Heart right ventricle (tissue), 16 donors: Measurements from ENCODE around the gene PTPN11. TPM values are rescaled to one million over a fixed set of nuclear protein-coding genes. Genes with fewer than 3 reads are reported as not detected.

Experiments used
- ATAC-seq, 8 donors: fragments of 200-7000 bp; cut with Tn5 transposase; one replicate each; pipeline ENCODE4 v1.9.1; 2020; ENCODE audit warnings: mild to moderate bottlenecking in 8 of 8, moderate library complexity in 8 of 8, moderate number of reproducible peaks in 1 of 8
- DNase-seq, 2 donors: peaks; one replicate each; pipeline ENCODE4 v3.0.0-alpha.2; 2020
- H3K27ac ChIP-seq, 10 donors: fragments of 200-600 bp; sonication (generic) in 2 of 10; one replicate each; pipeline versions ENCODE4 v1.5.0 to v1.8.0; 2020 to 2022; ENCODE audit warnings: mild to moderate bottlenecking in 3 of 10
- H3K27me3 ChIP-seq, 7 donors: fragments of 200-600 bp; one replicate each; pipeline ENCODE4 v1.8.0; 2021 to 2022; ENCODE audit warnings: mild to moderate bottlenecking in 2 of 7
- H3K36me3 ChIP-seq, 9 donors: fragments of 200-600 bp; sonication (generic) in 1 of 9; one replicate each; pipeline versions ENCODE4 v1.5.0 to v1.8.0; 2020 to 2022; ENCODE audit warnings: mild to moderate bottlenecking in 2 of 9
- H3K4me1 ChIP-seq, 9 donors: fragments of 200-600 bp; sonication (generic) in 1 of 9; one replicate each; pipeline versions ENCODE4 v1.5.0 to v1.8.0; 2020 to 2022; ENCODE audit warnings: mild to moderate bottlenecking in 4 of 9
- H3K4me3 ChIP-seq, 10 donors: fragments of 200-600 bp; sonication (generic) in 2 of 10; one replicate each; pipeline versions ENCODE4 v1.5.0 to v1.8.0; 2020 to 2022; ENCODE audit warnings: mild to moderate bottlenecking in 7 of 10, moderate library complexity in 2 of 10
- H3K9me3 ChIP-seq, 11 donors: fragments of 200-600 bp in 10 of 11; sonication (generic) in 2 of 11; one replicate each; pipeline versions ENCODE4 v1.5.0 to v1.8.0; 2013 to 2022; ENCODE audit warnings: mild to moderate bottlenecking in 2 of 11, control low read depth in 1 of 11, moderate library complexity in 1 of 11
- CTCF ChIP-seq, 9 donors: fragments of 200-600 bp; sonication (generic) in 2 of 9; IDR thresholded peaks; one replicate each; pipeline versions ENCODE4 v1.5.0 to v1.8.0; 2021 to 2022; ENCODE audit warnings: antibody characterized with exemption in 9 of 9, mild to moderate bottlenecking in 5 of 9, moderate library complexity in 1 of 9
- WGBS, 2 donors: extraction: QIAGEN DNeasy Blood & Tissue Kit; methylation state at CpG; one replicate each; pipeline ENCODE4 v1.1.7; 2013; ENCODE audit warnings: inconsistent platforms in 1 of 2; 5-methylcytosine and 5-hydroxymethylcytosine counted together
- intact Hi-C, 10 donors: fragments of 100-400 bp; cut with DNase I; formaldehyde crosslinking; loops; one replicate each; pipeline versions ENCODE4 v1.11.1 to v1.14.2; 2022
- polyA plus RNA-seq, 2 donors: library from polyadenylated mRNA; stranded (reverse); fragments of 200-250 nt; gene quantifications; one replicate each; pipeline ENCODE4 v1.2.3, GENCODE V29; 2013
- total RNA-seq, 10 donors: library from RNA; stranded (reverse); fragmentation: NEBNext Ultra II Directional in 3 of 10; extraction: Animal tissue kit (Norgen Biotek cat#: 25700) in 3 of 10; gene quantifications; one replicate each; pipeline versions ENCODE4 v1.2.1 to v1.2.4, GENCODE V29; 2021 to 2023
- donor health status: Arrhythmogenic right ventricular cardiomyopathy.
- donor health status: ischemic (EF 13 %, LVEDD 7.1; RV severe dilation, severe dysfunction).
- donor health status: healthy with polysubstance abuse.
- donor health status: DM: no; HTN: yes; CAD: no.
- donor health status: DM: no; HTN: no; CAD: no.
- donor health status: ischemic (EF 25% LVEDD 6.9; RV normal size, moderate dysfunction).
- donor health status: ischemic (EF 25% LVEDD 5.7; RV mildly dilated, moderate dysfunction).
- donor health status: healthy.
- donor health status: DM: yes; HTN: yes; CAD: no.
- donor health status: Ischemic cardiomyopathy.
- donor health status: ischemic (EF 35%, LVEDD 5.7; RV mildly dilated, moderate dysfunction).
- donor health status: nonischemic (EF 11% LVEDD 7.7; RV severe dilation, severe dysfunction).
- donor health status: DM: yes; HTN: yes; CAD: no.
- donor health status: PGD.
- donor health status: ischemic (EF 29% LVEDD 5.4; RV normal size, mild dysfunction).
- donor health status: nonischemic (EF 23%, LVEDD 6.1; RV moderate dilation, normal function).

The PTPN11 gene
- total and polyA plus RNA-seq, 12 donors: 22.4 to 222 (median 141) TPM

GRCh38 chr12:112408621-112409020 lies 10.1 kb upstream of the PTPN11 start:
- H3K4me3 ChIP-seq: peak overlapping the region; percentile 56 to 90 (median 80)
- H3K36me3 ChIP-seq: peaks cover 0 to 48% (median 41%) of the 10 kb centered on the region in 9 donors
- H3K27ac ChIP-seq: peak overlapping the region; percentile 48 to 95 (median 90)
- peaks cover 0 to 33% (median 20%) of the 10 kb centered on the region in 9 donors for H3K4me1 ChIP-seq
- WGBS, 2 donors: 15 to 20% methylated on average over 5 of the region's 5 CpGs
- ATAC-seq: no peak
- intact Hi-C loops: no loop called here
- H3K9me3 ChIP-seq: no peaks in the 10 kb centered on the region
- DNase-seq: no peak
- no peaks in the 10 kb centered on the region for H3K27me3 ChIP-seq
- no peak for TF ChIP-seq CTCF (IDR thresholded peaks at IDR 0.05)

GRCh38 chr12:112409064-112409905 lies 9.5 kb upstream of the PTPN11 start, which contains the start of gene RPL6:
TSS of gene RPL6 (minus strand) at chr12:112409605. CDS start at chr12:112408656, 949 bp downstream.
- ATAC-seq: peak; percentile 90 to 97 (median 96)
- TF ChIP-seq CTCF (IDR thresholded peaks at IDR 0.05): no peak
- Histone ChIP-seq H3K27me3 (no peaks in the 10 kb centered on the region), H3K4me3 (peak within 1 kb of the TSS; percentile 56 to 90 (median 80)), H3K36me3 (peaks cover 0 to 41% (median 39%) of the 10 kb centered on the region in 9 donors), H3K4me1 (peaks cover 0 to 33% (median 20%) of the 10 kb centered on the region in 9 donors), H3K9me3 (no peaks in the 10 kb centered on the region), H3K27ac (peak within 1 kb of the TSS; percentile 48 to 95 (median 90))
- DNase-seq: peak; percentile 56 to 89
- intact Hi-C loops: no loop called here
- WGBS, 2 donors: 10 to 11% methylated on average over 46 of the region's 46 CpGs

GRCh38 chr12:112409906-112410244 lies 8.9 kb upstream of the PTPN11 start:
- H3K27ac ChIP-seq: peak overlapping the region in 4 of 10 donors; percentile 85 to 95 (median 90)
- intact Hi-C loops: no loop called here

More at GRCh38 chr12:112409906-112410244, 8.9 kb upstream of the PTPN11 start:
- DNase-seq (no peak), ATAC-seq (peak in 4 of 8 donors; percentile 5 to 42 (median 10))
- 94 to 96% methylated on average over 14 of the region's 14 CpGs for WGBS, 2 donors
- peaks cover 0 to 33% (median 20%) of the 10 kb centered on the region in 9 donors for H3K4me1 ChIP-seq
- H3K27me3 ChIP-seq: no peaks in the 10 kb centered on the region
- H3K4me3 ChIP-seq: peak overlapping the region in 3 of 10 donors; percentile 78 to 83 (median 83)
- no peak for TF ChIP-seq CTCF (IDR thresholded peaks at IDR 0.05)
- no peaks in the 10 kb centered on the region for H3K9me3 ChIP-seq
- peaks cover 0 to 35% (median 33%) of the 10 kb centered on the region in 9 donors for H3K36me3 ChIP-seq
